ENCODE measurements around the gene GSE1. TPM values are rescaled to one million over a fixed set of nuclear protein-coding genes. Genes with fewer than 3 reads are reported as not detected.

Gene GSE1
- total and polyA plus RNA-seq, 9 of the 15 experiments (the other 6 are each of a cell fraction or from before 2014, with no cell fraction given), result 12.2 to 244 (median 57.9) TPM

- Histone ChIP-seq H3K9me3 (replicated peaks; ENCODE audit: control insufficient read depth, insufficient read depth, low read depth, low read length) (no peaks in the 10 kb centered on the region), H4K20me1 (replicated peaks; ENCODE audit: control insufficient read depth, insufficient read depth, low read length) (peaks cover 28% of the 10 kb centered on the region), H3K4me3 (no peak overlapping the region), H3K4me1 (replicated peaks in 1 of 2; ENCODE audit: control insufficient read depth in 2 of 2, insufficient read depth in 2 of 2, low read length in 2 of 2) (peaks cover 0 to 3% of the 10 kb centered on the region in 2 experiments; a peak in 1 of 5 replicates), H2AFZ (ENCODE audit: low read depth, low read length) (no peak overlapping the region), H3K4me2 (ENCODE audit: insufficient read depth, low read length) (no peak overlapping the region), H3K9ac (ENCODE audit: insufficient read depth in 1 of 2, low read depth in 2 of 2, low read length in 2 of 2) (no peak overlapping the region), H3K79me2 (ENCODE audit: control insufficient read depth, insufficient read depth, low read length) (peaks cover 16% of the 10 kb centered on the region; the same call in 1 of the 3 replicates), H3K9me1 (ENCODE audit: control insufficient read depth, insufficient read depth, low read length) (no peaks in the 10 kb centered on the region), H3K27me3 (ENCODE audit: control insufficient read depth in 2 of 2, insufficient read depth in 2 of 2, low read length in 2 of 2) (no peaks in the 10 kb centered on the region), H3K36me3 (ENCODE audit: control insufficient read depth, insufficient read depth, low read length) (peaks cover 98% of the 10 kb centered on the region), H3K27ac (ENCODE audit: extremely low read depth, low read depth, low read length) (no peak overlapping the region)
- FAIRE-seq (no peak), DNase-seq (ENCODE audit: extremely low read depth in 1 of 4, low spot score in 3 of 4) (no peak), ATAC-seq (no peak; the same call in 2 of the 3 replicates)
- no TSS peak for BruUV-seq (replicated peaks)
- 91% methylated on average over 9 of the region's 9 CpGs for WGBS (ENCODE audit: insufficient coverage, low coverage, missing lambda C conversion rate)
- in situ Hi-C loops (cut with MboI) (no loop called here), intact Hi-C loops (cut with micrococcal nuclease) (no loop called here)
- CTCF ChIA-PET (ENCODE audit: low intra/inter-chr PET ratio), result no interaction called here
- POLR2A ChIA-PET, result interaction anchor here (1.1 kb wide), 1 partner anchor 10 kb away, joined by 3 read pairs; no protein-coding TSS in a partner anchor
- TF ChIP-seq NFIC (IDR thresholded peaks at IDR 0.05), result no peak
- no peak for TF ChIP-seq ZBTB5 (IDR thresholded peaks at IDR 0.05)
- no peak for TF ChIP-seq MCM5 (IDR thresholded peaks at IDR 0.05; ENCODE audit: low read depth)
- no peak for TF ChIP-seq ZBED1 (IDR thresholded peaks at IDR 0.05)
- TF ChIP-seq POLR2B (IDR thresholded peaks at IDR 0.05; ENCODE audit: low read depth, partially characterized antibody), result peak; percentile 17
- TF ChIP-seq SAP30 (IDR thresholded peaks at IDR 0.05; ENCODE audit: borderline replicate concordance, insufficient read depth, low read depth, low read length, poor library complexity, severe bottlenecking), result no peak
- no peak for TF ChIP-seq FOXK2 (conservative IDR thresholded peaks at IDR 0.05 in 1 of 2, IDR thresholded peaks at IDR 0.05 in 1 of 2; ENCODE audit: low read depth in 2 of 2)
- no peak for TF ChIP-seq ZBTB1 (CRISPR knock-in tag; IDR thresholded peaks at IDR 0.05; ENCODE audit: borderline replicate concordance, low read depth)
- no peak for TF ChIP-seq RBBP5 (IDR thresholded peaks at IDR 0.05; ENCODE audit: borderline replicate concordance, insufficient read depth, low read length, poor library complexity, severe bottlenecking)
- TF ChIP-seq ZBTB49 (CRISPR knock-in tag; IDR thresholded peaks at IDR 0.05; ENCODE audit: borderline replicate concordance), result no peak
- TF ChIP-seq SUPT5H (IDR thresholded peaks at IDR 0.05), result peak; percentile 44
- no peak for TF ChIP-seq POLR2H (tag; IDR thresholded peaks at IDR 0.05; ENCODE audit: low read depth)
- TF ChIP-seq ZNF398 (CRISPR knock-in tag; IDR thresholded peaks at IDR 0.05), result no peak
- TF ChIP-seq EP400 (IDR thresholded peaks at IDR 0.05), result no peak
Measured at GRCh38 chr16:85667261-85667660, 54.1 kb downstream of the GSE1 start.
